ENCODE results near the gene HSPG2. TPM values are rescaled to one million over a fixed set of nuclear protein-coding genes. Genes with fewer than 3 reads are reported as not detected.

The HSPG2 gene
- total RNA-seq, 1 donor from 2014 or later = 101 TPM

DNA sequence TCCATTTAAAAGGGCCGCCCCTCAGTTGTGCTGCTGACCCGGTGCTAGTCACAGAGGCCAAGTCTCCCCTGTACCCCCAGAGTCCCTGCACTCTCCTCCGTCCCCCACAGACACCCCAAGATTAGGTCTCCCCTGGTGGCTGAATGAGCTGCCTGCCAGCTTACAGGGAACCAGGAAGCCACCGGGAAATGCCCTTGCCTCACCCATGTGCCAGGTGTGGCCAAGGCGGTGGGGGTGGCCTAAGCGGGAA is 32.7 kb downstream of the HSPG2 start:
- no peaks in the 10 kb centered on the region for H3K27me3 Mint-ChIP-seq (ENCODE audit: low read depth)
- H3K36me3 Mint-ChIP-seq (ENCODE audit: low read depth) = no peaks in the 10 kb centered on the region
- H3K27ac Mint-ChIP-seq (ENCODE audit: unreplicated experiment) = no peak overlapping the region
- H3K4me3 Mint-ChIP-seq = no peak overlapping the region
- peaks cover 56% of the 10 kb centered on the region for H3K4me1 Mint-ChIP-seq
- TF ChIP-seq, protein P1, sequence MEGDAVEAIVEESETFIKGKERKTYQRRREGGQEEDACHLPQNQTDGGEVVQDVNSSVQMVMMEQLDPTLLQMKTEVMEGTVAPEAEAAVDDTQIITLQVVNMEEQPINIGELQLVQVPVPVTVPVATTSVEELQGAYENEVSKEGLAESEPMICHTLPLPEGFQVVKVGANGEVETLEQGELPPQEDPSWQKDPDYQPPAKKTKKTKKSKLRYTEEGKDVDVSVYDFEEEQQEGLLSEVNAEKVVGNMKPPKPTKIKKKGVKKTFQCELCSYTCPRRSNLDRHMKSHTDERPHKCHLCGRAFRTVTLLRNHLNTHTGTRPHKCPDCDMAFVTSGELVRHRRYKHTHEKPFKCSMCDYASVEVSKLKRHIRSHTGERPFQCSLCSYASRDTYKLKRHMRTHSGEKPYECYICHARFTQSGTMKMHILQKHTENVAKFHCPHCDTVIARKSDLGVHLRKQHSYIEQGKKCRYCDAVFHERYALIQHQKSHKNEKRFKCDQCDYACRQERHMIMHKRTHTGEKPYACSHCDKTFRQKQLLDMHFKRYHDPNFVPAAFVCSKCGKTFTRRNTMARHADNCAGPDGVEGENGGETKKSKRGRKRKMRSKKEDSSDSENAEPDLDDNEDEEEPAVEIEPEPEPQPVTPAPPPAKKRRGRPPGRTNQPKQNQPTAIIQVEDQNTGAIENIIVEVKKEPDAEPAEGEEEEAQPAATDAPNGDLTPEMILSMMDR (conservative IDR thresholded peaks at IDR 0.05) = no peak
- no peaks in the 10 kb centered on the region for H3K9me3 Mint-ChIP-seq
- no peak for DNase-seq (ENCODE audit: low read depth, low spot score)

DNA sequence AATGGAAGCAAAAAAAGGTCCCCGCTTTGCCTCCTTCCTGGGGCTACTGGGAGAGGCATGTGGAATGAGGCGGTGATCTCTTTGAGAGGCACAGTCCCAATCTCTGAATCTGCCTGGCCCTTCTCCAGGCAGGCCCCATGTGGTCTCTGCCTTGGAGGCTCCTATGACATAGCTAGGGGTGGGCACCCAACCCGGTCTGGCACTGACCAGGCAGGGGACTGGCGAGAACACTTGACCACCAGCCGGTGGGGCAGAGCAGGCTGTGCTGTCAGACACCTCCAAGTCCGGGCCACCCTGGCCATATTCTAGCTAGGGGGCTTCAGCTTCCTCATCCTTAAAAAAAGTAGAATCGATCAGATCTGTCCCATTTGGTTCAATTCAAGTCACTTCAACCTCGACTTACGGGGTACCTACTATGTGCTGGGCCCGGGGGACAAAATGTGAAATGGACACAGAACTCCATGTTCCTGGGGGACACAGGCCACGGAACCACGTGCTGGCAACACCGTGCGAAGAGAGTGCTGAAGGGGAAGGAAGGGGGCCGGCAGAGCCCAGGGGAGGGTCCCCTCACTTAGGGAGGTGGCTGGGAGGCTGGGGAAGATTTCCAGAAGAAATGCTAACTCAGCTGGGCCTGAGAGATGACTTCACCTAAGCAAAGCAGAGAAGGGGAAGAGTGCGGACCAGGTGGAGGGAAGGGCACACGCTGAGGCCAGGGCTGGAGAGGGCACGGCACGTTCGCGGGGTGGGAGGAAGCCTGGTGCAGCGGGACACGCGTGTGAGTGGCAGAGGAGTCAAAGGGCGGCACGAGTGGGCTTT is 33.3 kb downstream of the HSPG2 start:
- no peaks in the 10 kb centered on the region for H3K27me3 Mint-ChIP-seq (ENCODE audit: low read depth)
- no peaks in the 10 kb centered on the region for H3K9me3 Mint-ChIP-seq
- no peak overlapping the region for H3K4me3 Mint-ChIP-seq
- no peak overlapping the region for H3K27ac Mint-ChIP-seq (ENCODE audit: unreplicated experiment)
- H3K4me1 Mint-ChIP-seq = peaks cover 58% of the 10 kb centered on the region
- TF ChIP-seq, protein P1 (conservative IDR thresholded peaks at IDR 0.05) = no peak
- no peak for DNase-seq (ENCODE audit: low read depth, low spot score)
- H3K36me3 Mint-ChIP-seq (ENCODE audit: low read depth) = no peaks in the 10 kb centered on the region

DNA sequence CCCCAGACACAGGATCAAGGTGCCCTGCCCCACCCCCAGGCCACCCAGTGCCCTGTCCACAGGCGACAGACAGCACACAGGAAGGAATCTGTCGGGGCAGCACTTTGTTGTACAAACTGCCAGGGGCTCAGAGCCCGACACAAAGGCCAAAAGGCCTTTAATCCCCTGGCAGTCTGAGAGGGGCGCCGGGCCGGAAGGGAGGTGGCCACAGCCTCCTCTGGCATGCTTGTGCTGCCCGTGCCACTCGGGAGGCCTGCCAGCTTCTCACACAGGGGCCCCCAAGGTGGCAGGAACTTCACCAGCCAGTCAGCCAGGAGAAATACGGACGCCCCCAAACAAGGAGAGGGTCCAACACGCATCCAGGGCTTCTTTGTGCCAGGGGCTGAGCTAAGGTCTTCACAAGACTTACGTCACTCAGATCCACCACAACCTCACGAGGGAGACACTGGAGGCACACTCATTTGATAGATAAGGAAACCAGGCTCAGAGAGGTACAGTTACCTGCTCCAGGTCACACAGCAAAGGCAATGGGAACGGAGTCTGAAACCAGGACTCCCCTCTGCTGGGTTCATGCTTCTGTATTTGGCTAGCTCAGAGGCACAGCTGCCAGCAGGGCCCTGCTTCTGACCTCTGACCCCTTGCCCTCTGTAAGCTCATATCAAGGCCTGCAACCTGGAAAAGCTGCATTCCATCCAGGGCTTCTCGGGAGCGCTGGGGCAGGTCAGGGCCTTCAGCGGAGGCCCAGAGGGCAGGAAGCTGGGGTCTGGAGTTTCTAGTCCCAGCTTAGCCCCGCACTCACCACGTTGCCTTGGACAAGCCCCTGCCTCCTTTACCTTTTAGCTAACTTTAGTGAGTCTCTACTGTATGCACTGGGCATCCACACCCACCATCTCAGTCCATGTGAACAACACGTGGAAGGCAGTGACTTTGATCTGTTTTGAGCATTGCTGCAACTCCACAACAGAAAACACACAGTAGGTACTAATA is 34.8 kb downstream of the HSPG2 start:
- peak overlapping the region; percentile 93 for H3K27ac Mint-ChIP-seq (ENCODE audit: unreplicated experiment)
- peaks cover 55% of the 10 kb centered on the region for H3K4me1 Mint-ChIP-seq
- no peaks in the 10 kb centered on the region for H3K27me3 Mint-ChIP-seq (ENCODE audit: low read depth)
- H3K4me3 Mint-ChIP-seq = no peak overlapping the region
- H3K36me3 Mint-ChIP-seq (ENCODE audit: low read depth) = no peaks in the 10 kb centered on the region
- DNase-seq (ENCODE audit: low read depth, low spot score) = no peak
- no peaks in the 10 kb centered on the region for H3K9me3 Mint-ChIP-seq
- TF ChIP-seq, protein P1 (conservative IDR thresholded peaks at IDR 0.05) = no peak

DNA sequence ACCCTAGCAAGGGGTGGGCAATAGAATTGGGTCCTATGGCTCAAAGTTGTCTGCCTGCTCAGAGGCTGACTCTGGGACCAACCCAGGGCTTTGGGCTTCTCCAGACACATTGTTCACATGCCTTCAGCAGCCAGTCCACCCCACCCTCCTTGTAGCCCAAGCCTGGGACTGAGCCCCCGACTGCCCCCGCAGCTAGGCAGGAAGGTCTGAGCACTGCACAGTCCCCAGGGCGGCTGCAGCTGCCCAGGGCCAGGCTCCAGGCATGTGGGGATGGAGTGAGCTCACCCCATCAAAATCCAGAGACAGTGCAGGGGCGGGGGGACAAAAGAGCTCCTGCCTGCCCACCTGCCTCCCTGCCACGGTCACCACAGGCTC is 35.6 kb downstream of the HSPG2 start:
- H3K4me3 Mint-ChIP-seq = no peak overlapping the region
- TF ChIP-seq, protein P1 (conservative IDR thresholded peaks at IDR 0.05) = no peak
- no peaks in the 10 kb centered on the region for H3K36me3 Mint-ChIP-seq (ENCODE audit: low read depth)
- H3K4me1 Mint-ChIP-seq = peaks cover 60% of the 10 kb centered on the region
- DNase-seq (ENCODE audit: low read depth, low spot score) = no peak
- H3K9me3 Mint-ChIP-seq = no peaks in the 10 kb centered on the region
- H3K27me3 Mint-ChIP-seq (ENCODE audit: low read depth) = no peaks in the 10 kb centered on the region
- no peak overlapping the region for H3K27ac Mint-ChIP-seq (ENCODE audit: unreplicated experiment)

DNA sequence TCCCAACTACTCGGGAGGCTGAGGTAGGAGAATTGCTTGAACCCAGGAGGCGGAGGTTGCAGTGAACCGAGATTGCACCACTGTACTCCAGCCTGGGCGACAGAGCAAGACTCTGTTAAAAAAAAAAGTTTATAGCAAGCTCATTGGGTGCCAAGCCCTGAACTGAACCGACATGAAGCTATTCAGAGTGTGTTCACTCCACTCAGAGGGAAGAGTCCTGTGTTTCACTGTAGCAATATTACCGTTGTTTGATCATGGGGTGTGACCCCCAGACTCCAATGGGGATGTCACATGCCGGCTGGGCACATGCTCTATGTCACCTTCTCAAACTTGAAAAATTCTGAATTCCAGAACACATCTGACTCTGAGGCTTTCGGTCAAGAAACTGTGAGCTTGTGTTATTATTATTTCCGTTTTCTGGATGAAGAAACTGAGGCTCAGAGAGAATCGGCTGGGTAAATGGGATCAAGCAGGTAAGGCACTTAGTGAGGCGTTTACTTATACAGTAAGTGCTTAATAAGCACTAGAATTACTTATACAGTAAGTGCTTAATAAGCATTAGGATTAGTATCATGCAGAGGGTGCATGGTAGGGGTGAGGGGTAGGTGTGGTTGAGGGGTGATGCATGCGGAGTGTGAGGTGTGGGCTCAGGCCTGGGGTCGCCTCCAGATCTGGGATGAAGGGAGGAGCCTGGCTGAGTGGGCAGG is 36.2 kb downstream of the HSPG2 start:
- peaks cover 57% of the 10 kb centered on the region for H3K4me1 Mint-ChIP-seq
- TF ChIP-seq, protein P1 (conservative IDR thresholded peaks at IDR 0.05) = no peak
- H3K36me3 Mint-ChIP-seq (ENCODE audit: low read depth) = no peaks in the 10 kb centered on the region
- no peaks in the 10 kb centered on the region for H3K27me3 Mint-ChIP-seq (ENCODE audit: low read depth)
- peak overlapping the region; percentile 54 for H3K27ac Mint-ChIP-seq (ENCODE audit: unreplicated experiment)
- DNase-seq (ENCODE audit: low read depth, low spot score) = no peak
- no peak overlapping the region for H3K4me3 Mint-ChIP-seq
- no peaks in the 10 kb centered on the region for H3K9me3 Mint-ChIP-seq
